ENCODE data around the gene XPR1.
"Not testable (repeated sequence)": the region's sequence is repeated elsewhere in the genome, so short reads cannot be mapped to it uniquely, and the experiment has no call there.

Gene XPR1

DNA sequence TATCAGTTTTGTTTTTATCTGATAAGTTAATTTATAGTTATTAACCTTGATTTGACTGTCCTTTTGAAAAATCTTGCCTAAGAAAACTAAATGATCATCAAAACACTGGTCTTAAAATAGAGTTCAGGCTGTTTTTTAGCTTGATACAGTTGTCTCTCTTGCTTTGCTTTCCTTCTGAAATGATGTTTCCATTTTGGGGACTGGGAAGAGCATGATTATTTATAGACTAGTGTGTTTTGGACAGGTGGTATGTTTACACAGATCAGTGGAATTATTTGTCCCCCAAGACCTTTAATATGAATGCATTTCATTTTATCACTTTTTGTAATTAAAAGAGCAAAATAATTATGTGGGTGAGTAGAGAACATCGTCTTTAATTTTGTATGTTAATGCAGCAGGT, 90.8 kb downstream of the XPR1 start:
- DNase-seq (ENCODE audit: low spot score): no peak

DNA sequence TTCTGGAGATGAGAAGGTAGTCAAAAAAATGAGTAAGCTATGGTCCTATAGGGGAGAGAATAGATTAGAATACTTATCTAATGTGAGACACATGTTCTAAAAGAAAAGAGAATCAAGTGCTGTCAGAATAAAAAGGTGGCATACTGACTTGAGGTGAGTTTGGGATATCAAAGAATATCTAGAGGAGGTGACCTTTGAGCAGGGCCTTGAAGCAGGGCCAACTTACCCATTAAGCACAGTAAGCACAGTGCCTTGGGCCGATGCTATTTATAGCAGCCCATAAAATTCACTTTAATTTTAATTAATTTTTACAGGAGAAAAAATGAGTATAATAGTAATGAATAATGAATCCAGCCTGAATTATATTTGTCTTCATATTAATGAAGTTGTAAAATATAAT, 92.2 kb downstream of the XPR1 start:
- DNase-seq (ENCODE audit: low spot score): no peak

DNA sequence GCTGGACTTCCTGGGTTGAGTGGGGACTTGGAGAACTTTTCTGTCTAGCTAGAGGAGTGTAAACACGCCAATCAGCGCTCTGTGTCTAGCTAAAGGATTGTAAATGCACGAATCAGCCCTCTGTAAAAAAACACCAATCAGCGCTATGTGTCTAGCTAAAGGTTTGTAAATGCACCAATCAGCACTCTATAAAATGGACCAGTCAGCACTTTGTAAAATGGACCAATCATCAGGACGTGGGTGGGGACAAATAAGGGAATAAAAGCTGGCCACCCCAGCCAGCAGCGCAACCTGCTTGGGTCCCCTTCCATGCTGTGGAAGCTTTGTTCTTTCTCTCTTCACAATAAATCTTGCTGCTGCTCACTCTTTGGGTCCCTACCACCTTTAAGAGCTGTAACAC, 94.2 kb downstream of the XPR1 start:
- not testable (repeated sequence) for DNase-seq (ENCODE audit: low spot score)

DNA sequence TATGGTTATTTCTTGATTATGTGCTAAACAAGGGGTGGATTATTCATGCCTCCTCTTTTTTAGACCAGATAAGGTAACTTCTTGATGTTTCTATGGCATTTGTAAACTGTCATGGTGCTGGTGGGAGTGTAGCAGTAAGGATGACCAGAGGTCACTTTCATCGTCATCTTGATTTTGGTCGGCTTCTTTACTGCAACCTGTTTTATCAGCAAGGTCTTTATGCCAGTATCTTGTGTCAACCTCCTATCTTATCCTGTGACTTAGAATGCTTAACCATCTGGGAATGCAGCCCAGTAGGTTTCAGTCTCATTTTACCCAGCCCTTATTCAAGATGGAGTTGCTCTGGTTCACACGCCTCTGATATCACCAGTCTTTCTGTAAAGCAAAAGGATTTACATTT, 95.9 kb downstream of the XPR1 start:
- not testable (repeated sequence) for DNase-seq (ENCODE audit: low spot score)

DNA sequence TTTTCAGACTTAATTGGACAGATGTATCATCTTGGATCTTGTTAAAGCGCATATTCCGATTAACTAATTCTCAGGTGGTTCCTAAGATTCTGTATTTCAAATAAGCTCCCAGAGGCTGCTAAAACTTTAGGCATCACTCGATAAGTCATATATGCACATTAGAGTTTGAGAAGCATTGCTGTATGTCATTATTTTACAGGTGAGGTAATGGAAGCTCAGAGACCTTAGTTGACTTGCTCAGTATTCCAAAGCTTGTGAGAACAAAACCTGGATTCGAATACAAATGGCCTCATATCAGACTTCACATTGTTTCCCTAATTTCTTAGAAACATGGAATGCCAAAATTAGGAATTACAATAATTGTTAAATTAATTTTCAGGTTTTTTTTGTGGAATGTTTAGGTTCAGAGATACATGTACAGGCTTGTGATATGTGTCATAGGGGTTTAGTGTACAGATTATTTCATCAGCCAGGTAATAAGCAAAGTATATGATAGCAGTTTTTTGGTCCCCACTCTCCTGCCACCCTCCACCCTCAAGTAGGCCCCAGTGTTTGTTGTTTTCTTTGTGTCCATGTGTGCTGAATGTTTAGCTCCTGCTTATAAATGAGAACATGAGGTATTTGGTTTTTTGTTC, 96.8 kb downstream of the XPR1 start:
- DNase-seq (ENCODE audit: low spot score): no peak

DNA sequence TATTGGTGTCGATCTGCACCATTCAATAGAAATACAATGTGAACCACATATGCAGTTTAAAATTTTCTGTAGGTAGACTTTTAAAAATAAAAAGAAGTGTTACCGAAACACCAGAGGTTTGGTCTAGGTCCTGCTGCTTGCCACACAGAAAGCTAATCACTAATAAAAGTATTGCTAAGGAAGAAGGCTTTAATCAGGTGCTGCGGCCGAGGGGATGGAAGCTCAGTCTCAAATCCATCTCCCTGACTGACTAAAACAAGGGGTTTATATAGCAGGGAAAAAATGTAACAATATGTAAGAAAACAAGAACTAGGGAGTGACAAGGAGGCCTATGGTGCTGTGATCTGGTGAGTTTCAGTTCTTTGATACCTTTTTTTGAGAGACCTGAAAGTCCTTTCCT, 99.3 kb downstream of the XPR1 start:
- DNase-seq (ENCODE audit: low spot score): no peak

DNA sequence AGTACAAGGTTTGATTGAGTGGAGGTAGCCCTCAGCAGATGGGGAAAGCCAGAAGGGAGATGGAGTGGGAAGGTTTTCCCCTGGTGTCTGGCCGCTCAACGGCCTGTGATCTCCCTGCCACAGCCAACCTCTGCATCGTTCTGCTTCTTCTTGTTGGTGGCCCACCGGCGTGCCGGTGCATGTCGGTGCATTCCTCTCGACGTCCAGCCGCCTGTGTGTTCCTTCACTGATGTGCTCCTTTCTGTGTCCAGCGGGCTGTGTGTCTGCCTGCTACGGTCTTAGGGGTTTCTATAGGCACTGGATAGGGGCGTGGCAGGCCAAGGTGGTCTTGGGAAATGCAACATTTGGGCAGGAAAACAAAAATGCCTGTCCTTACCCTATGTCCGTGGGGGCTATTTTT, 101.0 kb downstream of the XPR1 start:
- DNase-seq (ENCODE audit: low spot score): no peak

DNA sequence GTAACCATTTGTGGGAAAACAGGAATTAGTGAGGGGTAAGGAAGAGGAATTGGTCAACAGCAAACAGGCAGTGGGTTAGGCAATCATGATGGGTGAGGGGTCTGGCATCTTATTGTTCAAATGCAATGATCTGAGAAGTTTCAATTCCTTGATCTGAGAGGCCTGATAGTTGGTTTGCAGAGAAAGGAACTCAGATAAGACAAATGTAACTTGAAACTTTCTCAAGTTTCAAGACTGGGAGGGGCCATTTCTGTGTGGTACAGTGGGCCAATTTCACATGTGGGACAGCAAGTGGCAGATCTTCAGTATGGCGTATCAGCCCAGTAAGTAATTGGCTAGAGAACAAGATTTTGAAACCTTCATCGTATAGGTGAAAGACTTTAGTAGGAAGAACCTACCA, 102.5 kb downstream of the XPR1 start:
- no peak for DNase-seq (ENCODE audit: low spot score)

DNA sequence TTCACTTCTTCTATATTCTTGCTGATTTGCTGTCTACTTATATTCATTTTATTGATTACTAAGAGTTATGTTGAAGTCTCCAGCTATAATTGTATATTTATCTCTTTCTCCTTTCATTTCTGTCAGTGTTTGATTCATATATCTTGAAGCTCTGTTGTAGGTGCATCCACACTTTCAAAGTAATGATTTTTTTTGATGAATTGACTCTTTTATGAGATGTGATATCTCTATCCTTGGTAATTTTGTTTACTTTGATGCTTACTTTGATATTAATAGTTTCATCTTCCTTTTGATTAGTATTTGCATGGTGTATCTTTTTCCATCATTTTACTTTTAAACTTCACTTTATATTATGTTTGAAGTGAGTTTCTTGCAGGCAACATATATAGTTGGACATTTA, 110.8 kb downstream of the XPR1 start:
- no peak for DNase-seq (ENCODE audit: low spot score)

DNA sequence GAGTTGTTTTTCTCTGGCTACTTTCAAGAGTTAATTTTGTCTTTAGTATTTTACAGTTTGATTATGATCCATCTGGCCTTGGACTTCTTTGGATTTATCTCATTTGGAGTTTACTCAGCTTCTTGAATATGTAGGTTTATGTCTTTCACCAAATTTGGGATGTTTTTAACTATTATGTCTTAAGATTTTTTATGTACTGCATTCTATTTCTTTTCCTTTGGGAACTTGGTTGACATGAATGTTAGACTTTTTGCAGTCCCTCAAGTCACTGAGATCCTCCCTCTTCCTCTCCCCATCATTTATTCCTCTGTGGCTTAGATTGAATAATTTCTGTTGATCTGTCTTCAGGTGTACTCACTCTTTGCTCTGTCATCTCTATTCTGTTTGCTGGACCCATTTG, 112.0 kb downstream of the XPR1 start:
- no peak for DNase-seq (ENCODE audit: low spot score)

DNA sequence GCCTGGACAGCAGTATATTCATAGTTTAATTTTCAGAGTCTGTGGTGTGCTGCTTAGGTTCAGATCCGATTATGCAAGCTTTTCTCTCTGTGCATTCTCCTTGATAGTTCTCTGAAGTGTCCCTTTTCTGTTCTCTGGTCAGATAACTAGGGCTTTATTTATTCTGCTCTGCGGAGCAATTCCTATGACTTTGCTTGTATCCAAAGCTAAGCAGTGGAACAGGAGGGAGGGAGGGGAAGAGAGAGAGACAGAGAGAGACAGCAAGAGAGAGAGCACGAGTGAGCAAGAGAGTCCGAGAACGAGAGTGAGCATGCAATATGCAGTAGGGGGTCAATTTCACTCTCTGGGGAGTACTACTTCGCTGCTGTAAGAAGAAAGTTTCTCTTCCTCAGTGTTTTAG, 113.3 kb downstream of the XPR1 start:
- DNase-seq (ENCODE audit: low spot score): no peak

DNA sequence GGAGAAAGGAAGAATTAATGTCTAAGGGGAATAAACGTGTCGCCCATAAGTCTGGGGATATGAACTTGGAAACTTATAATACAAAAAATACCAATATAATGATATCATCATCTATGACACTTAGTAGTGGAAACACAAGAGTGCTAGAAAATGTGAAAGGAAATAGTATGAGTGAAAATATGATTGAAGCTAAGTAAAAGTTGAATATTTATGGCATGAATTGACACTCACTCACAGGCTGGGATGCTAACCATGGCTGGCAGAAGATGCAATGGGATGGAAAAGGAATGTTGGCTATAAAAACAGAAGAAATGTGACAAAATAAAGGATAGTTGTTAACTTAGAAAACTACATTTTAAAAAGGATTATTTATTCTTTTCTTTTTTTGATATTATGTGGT, 120.1 kb downstream of the XPR1 start:
- DNase-seq (ENCODE audit: low spot score): no peak

DNA sequence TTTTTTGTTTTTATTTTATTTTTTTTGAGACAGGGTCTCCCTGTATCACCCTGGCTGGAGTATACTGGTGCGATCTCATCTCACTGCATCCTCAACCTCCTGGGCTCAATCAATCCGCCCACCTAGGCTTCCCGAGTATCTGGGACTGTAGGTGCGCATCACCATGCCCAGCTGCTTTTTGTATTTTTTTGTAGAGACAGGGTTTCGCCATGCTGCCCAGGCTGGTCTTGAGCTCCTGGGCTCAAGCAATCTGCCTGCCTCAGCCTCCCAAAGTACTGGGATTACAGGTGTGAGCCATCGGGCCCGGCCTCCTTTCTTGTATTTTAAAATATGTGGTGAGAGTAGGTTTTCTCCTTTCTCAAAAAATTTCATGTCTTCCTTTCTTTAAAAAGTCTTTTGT, 122.6 kb downstream of the XPR1 start:
- DNase-seq (ENCODE audit: low spot score): no peak

DNA sequence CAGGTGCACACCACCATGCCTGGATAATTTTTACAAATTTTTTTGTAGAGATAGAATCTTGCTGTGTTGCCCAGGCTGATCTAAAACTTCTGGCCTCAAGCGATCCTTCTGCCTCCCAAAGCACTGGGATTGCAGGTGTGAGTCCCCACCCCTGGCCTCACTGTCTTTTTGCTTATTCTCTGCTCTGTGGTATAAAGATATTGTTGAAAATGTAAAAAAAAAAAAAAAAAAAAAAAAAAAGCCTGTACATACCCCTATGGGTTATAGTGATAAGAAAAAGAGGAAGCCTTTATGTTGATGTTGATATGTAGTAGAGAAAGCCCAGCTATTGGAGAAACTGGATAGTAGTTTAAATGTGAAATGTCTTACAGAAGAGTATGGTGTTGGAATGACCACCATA, 125.8 kb downstream of the XPR1 start:
- no peak for DNase-seq (ENCODE audit: low spot score)

DNA sequence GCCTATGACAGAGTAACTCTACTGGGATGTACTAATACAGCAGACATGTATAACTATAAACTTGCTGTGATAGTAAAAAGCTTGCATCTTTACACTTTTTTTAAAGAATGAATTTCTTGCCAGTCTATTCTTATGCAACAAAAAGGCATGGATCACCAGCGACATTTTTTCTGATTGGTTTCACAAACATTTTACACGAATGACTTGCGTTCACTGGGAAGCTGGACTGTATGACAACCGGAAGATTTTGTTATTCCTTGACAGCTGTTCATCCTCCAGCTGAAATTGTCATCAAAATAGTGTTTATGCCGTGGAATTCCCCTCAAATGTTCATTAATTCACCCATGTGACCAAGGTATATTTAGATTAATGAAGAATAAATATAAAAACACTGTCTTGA, 131.0 kb downstream of the XPR1 start:
- no peak for DNase-seq (ENCODE audit: low spot score)

DNA sequence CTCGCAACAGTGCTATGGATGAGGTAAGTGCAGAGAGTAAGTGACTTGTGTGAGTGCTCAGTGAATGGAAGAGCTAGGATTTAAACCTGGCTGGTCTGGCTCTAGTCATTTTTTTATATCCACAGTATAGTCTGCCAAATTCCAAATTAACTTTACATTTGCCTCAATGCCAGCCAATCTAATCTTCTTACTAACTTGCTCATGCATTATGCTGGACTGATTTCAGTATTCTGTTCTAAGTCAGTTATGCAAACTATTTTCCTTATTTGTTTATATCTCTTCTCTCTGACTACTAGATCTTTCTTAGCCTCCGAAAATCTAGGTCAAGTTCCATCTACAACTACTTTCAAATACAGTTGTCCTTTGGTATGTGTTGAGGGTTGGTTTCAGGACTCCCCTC, 133.3 kb downstream of the XPR1 start:
- no peak for DNase-seq (ENCODE audit: low spot score)

DNA sequence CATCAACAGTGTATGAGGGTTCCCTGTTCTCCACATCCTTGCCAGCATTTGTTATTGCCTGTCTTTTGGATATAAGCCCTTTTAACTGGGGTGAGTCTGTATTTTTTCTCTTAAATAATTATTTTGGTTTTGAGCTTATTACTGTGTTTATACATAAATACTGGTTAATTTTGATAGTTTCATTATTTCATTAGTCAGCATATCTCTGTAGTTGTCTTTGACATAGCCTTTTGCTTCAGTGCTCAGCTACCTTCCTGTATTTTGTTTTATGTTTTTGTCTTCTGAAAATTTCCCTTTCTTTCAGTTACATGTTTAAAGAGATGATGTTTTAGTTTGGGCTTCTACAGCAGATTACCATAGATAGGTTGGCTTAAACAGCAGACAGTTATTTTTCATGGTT, 138.1 kb downstream of the XPR1 start:
- DNase-seq (ENCODE audit: low spot score): no peak

DNA sequence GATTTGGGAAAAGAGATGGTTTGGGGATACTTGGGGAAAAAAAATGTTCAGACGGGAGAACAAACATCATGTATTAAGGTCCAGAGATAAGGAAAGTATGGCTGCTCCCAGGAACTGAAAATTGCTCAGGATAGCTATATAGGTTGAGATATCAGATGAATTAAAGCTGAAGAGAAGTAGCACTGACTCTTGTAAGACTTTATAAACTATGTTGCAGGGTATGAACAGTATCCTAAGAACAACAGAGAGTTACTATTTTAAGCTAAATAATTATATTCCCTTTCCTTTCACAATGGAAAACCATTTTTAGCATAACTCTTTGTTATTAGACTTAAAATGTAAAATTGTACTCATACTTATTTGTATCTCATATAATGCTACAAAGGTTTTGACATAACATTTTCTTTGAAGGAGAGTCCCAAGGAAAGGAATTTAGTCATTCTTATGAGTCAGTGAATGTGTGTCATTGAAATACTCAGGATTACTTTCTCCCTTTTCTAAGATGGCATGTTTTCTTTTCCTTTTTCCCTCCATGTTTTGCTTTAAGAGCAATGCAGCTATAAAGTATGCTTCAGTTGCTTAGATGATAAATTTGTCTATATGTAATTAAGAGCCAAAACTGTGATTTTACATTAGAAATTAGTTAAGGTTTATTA, 141.5 kb downstream of the XPR1 start:
- DNase-seq (ENCODE audit: low spot score): no peak

DNA sequence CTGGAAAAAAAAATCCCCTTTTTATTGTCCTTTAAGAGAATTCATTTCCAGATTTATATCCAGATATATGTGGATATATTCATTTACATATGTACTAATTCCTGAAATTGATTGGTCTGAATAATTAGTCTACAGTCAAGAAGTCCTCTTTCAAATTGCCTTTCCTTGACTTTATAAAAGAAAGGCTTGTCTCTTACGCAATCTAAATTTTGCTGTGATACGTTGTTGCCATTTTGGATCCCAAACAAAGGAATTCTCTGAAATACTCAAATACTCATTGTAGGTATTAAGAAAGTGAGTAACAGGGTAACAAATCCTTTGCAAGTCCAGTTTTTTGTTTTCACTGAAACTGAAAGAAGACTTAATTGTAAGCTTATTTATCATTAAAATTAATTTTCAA, 144.0 kb downstream of the XPR1 start:
- DNase-seq (ENCODE audit: low spot score): no peak

DNA sequence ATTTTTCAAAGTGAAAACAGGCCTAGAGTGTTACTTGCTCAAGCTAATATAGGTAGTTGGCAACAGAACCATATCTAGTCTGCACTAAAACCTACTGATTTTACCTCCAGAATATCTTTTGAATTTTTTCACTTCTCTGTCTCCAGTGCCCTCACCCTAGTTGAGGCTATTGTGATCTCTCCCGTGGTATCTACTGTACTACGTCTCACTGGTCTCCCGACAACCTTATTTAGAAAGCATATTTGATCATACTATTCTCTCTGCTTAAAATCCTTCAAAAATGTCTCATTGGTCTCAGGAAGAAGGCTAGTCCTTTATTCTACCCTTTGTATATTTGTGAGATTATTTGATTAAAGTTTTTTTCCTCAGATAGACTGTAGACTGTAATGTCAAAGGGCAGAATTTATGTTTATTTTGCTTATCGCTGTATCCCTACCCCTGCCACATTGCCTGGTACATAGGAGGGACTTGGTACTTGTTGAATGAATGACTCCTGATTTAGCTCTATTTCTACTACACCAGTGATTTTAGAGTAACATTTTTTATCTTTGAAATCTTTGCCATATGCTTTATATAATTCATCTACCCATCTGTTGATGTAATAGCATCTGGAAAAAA, 145.4 kb downstream of the XPR1 start:
- DNase-seq (ENCODE audit: low spot score): no peak

DNA sequence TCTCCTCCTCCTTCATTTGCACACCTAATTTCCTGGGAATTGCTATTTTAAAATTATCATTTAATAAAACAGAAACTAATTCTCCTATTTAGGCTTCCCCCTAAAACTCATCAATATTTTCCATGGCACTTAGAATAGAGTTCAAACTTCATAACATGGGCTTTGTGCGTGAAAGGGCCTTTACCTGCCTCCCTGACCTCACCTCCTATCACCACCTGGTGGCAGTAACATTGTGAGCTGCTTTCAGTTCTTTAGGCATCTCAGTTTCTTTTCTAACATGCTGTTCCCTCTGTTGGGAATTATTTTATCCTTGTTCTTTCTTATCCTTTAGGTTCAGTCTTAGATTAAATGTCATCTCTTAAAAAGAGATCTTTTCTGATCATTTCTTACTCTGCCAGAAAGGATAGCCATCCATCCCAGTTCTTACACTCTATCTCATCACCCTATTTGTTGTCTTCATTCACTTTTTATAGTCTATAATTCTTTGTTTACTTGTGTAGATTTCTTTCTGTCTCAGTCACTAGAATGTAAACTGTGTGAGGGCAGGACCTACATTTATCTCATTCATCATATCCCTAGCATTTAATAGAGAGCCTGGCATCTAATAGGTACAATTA, 147.1 kb downstream of the XPR1 start:
- peak; percentile 11 for DNase-seq (ENCODE audit: low spot score)

DNA sequence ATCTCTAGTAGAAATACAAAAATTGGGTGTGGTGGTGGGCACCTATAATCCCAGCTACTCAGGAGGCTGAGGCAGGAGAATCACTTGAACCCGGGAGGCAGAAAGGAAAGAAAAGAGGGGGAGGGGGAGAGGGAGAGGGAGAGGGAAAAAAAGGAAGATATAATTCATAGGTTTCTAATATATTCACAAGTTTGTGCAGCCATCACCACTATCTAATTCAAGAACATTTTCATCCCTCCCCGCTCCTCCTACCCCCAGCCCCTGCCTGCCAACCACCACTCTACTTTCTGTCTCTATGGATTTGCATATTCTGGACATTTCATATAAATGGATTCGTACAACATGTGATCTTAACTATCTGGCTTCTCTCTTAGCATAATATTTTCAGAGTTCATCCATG, 147.8 kb downstream of the XPR1 start:
- DNase-seq (ENCODE audit: low spot score): no peak

DNA sequence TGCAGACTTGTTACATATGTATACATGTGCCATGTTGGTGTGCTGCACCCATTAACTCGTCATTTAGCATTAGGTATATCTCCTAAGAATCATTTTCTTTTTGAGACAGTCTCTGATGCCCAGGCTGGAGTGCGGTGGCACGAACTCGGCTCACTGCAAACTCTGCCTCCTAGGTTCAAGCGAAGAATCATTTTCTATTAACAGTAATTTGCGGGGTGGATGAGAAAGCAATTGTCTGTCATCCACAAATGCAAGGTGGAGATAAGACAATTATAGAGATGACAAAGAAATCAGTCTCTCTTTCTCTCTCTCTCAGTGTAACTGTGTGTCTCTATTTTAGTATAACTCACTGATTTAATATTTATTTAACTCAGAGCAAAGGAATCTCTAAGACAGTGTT, 149.9 kb downstream of the XPR1 start:
- no peak for DNase-seq (ENCODE audit: low spot score)

DNA sequence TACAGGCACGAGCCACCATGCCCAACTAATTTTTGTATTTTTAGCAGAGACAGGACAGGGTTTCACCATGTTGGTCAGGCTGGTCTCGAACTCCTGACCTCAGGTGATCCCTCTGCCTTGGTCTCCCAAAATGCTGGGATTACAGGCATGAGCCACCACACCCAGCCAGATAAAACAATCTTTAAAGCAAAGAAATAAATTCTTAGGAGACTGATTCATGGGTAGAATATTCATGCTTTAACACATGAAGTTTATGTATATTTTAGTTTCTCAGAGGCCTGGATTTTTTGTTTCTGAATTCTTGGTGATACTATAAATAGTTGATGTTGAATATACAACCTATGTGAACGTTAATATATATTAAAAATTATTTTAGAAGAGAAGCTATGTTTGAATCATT, 153.5 kb downstream of the XPR1 start:
- no peak for DNase-seq (ENCODE audit: low spot score)
